Measurements from ENCODE around the gene SPDYE2B. TPM values are rescaled to one million over a fixed set of nuclear protein-coding genes. Genes with fewer than 3 reads are reported as not detected.
"Not testable (repeated sequence)": the region's sequence is repeated elsewhere in the genome, so short reads cannot be mapped to it uniquely, and the experiment has no call there.

SPDYE2B gene
- total RNA-seq, 2 experiments from 2014 or later, result not detected

DNA sequence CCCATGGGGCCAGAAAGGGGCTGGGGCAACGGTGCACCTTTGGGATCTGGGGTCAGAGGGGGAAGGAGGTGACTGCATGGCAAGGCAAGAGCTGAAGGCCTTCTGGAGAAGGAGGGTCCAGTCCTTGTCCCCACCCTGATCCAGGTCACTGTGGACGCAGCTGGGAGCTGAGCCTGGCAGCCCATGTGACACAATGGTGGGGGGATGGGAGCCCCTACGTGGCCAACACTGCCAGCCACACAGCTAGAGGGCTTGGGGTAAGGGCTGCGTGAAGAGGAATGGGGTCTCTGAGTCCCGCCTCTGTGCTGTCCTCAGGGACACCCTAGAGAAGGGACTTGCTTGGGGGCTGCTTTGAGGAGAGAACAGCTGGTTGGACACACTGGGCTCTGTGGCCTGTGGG lies 30.7 kb downstream of the SPDYE2B start:
- H3K27ac Mint-ChIP-seq, H3K36me3 Mint-ChIP-seq, H3K4me1 Mint-ChIP-seq, DNase-seq, H3K4me3 Mint-ChIP-seq, H3K9me3 Mint-ChIP-seq, H3K27me3 Mint-ChIP-seq: not testable (repeated sequence)

DNA sequence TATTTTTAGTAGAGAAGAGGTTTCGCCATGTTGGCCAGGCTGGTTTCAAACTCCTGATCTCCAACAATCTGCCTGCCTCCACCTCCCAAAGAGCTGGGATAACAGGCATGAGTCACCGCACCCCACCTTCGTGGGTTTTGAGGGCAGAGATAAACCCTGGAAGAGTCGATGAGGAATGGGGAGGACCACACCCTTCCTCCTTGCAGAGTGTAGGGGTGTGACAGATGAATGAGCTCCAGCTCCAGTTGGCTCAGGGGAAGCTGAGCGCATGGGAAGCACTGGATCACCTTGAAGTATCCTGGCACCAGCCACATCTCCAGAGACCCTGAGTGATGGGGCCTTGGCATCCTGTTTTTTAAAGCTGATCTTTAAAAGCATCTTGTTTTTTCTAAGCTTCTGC lies 32.4 kb downstream of the SPDYE2B start:
- not testable (repeated sequence) for DNase-seq, H3K4me1 Mint-ChIP-seq, H3K4me3 Mint-ChIP-seq, H3K9me3 Mint-ChIP-seq, H3K27me3 Mint-ChIP-seq, H3K36me3 Mint-ChIP-seq, H3K27ac Mint-ChIP-seq

DNA sequence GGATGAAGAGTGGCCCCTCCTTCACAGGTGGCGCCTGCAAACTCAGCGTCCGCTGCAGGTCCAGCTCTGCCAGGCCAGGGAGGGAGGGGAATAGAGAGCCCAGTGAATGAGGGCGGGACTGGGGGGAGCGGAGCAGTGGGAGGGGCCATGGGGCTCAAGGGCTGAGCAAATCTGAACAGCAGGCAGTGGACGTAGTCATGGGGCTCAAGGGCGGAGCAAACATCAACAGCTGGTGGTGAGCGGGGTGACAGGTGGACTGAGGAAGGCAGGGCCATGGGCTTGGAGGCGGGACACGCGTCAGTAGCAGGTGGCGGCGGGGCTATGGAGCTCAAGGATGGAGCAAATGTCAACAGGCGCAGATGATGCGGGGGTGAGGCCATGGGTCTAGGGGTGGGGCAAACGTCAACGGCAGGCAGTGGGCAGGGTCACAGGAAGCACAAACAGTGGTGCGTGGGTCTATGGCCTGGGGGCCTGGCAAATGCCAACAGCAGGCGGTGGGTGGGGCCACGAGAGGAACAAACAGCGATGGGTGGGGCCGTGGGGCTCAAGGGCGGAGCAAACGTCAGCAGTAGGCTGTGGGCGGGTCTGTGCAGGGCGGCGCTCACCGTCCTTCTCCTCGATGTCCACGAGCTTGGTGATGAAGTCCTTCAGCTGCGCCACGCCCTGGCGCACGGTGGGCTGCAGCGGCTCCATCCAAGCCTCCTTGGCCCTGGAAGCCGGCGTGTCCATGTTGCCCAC lies 38.3 kb downstream of the SPDYE2B start:
- not testable (repeated sequence) for H3K4me1 Mint-ChIP-seq, H3K27ac Mint-ChIP-seq, DNase-seq, H3K4me3 Mint-ChIP-seq, H3K36me3 Mint-ChIP-seq, H3K27me3 Mint-ChIP-seq, H3K9me3 Mint-ChIP-seq

DNA sequence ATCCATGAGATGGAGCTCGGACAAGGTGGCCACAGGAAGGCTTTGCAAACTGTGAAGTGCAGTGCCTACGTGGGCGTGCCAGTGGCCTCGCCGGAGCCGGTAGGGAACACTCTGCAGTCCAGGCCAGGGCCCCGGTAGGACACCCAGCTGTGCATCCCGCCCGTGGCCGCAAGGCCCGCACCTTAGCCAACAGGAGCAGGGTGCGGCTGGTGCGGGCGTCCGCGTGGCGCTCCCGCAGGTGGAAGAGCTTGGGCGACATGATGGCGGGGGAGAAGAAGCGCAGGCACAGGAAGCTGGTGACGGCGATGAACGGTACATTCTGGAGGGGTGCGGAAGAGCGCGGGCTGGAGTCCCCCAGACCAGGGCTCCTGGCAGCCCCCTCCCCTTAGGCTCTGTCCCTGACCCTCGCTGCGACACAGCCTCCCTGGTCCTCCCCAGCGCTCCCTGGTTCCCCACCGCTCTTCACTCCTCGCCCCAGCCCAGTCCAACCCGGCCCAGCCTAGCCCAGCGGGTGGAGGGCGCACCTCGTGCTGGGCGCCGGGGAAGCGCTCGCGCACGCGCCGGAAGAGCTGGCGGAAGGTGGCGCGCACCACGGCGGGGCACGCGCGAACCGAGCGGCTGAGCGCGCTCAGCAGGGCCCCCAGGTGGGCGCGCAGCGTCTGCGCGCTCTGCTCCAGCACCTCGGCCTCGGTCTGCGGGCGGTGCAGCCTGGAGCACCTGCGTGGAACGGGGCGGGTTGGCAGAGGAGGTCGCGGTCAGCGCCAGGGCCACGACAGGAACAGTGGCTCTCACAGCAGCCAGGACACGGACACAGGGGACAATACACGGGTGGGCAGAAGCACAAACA lies 39.5 kb downstream of the SPDYE2B start:
- H3K27ac Mint-ChIP-seq, H3K27me3 Mint-ChIP-seq, H3K36me3 Mint-ChIP-seq, H3K4me3 Mint-ChIP-seq, H3K4me1 Mint-ChIP-seq, H3K9me3 Mint-ChIP-seq: not testable (repeated sequence)
- DNase-seq, result peak; percentile 22

DNA sequence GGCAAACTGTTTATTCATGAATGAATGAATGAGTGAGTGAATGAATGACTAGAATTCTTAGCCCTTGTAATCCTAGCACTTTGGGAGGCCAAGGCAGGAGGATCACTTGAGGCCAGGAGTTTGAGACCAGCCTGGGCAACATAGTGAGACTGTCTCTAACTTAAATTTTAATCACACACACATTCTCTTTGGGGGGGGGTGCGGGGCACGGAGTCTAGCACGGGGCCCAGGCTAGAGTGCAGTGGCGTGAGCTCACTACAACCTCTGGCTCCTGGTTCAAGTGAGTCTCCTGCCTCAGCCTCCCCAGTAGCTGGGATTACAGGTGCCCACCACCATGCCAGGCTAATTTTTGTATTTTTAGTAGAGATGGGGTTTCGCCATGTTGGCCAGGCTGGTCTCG lies 40.5 kb downstream of the SPDYE2B start:
- H3K27me3 Mint-ChIP-seq, H3K9me3 Mint-ChIP-seq: not testable (repeated sequence)

DNA sequence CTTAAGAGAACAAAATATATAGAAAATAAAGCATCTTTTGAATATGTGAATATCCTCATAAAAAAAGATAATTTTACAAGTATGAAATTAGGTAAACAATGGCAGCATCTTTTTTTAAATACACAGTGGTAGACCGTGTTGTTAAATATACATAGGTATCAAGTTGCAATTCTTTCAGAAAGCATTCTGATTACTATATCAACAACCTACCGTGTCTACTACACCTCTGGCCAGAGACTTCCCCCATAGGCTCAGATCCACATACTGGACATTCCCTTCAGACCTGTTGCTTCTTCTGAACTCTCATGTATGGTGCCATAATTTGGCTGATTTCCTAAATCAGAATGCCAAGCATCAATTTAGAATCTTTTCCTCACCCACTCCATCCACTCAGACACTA lies 43.9 kb downstream of the SPDYE2B start:
- H3K4me3 Mint-ChIP-seq, H3K9me3 Mint-ChIP-seq, H3K4me1 Mint-ChIP-seq, H3K36me3 Mint-ChIP-seq, H3K27me3 Mint-ChIP-seq, H3K27ac Mint-ChIP-seq, DNase-seq: not testable (repeated sequence)

More for the DNA sequence above, 40.5 kb downstream of the SPDYE2B start:
- not testable (repeated sequence) for H3K4me1 Mint-ChIP-seq, H3K36me3 Mint-ChIP-seq, H3K27ac Mint-ChIP-seq, H3K4me3 Mint-ChIP-seq
- peak; percentile 5 for DNase-seq

DNA sequence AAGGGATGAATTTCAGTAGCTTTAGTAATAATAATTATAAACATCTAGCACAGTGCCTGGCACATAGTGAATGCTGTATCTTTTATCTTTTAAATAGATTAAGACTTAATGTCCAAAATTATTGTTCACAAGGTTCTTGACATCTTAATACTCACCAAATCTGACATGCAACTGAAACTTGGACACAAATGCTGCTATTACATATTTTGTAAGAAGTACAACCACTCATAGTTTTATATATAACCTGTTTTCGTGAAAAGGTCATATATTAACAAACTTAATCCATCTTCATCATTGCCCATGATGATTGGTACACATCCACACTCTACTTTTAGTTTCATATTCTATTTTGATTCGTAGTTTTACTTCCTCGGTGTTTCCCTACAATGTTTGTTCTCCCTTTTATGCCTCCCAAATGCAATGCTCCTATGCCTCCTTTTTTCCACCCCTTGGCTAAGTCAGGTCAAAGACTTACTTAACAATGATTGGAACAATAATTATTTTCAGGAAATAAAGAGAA lies 45.0 kb downstream of the SPDYE2B start:
- H3K4me1 Mint-ChIP-seq, H3K4me3 Mint-ChIP-seq, H3K27me3 Mint-ChIP-seq, H3K27ac Mint-ChIP-seq, H3K9me3 Mint-ChIP-seq, DNase-seq, H3K36me3 Mint-ChIP-seq: not testable (repeated sequence)

DNA sequence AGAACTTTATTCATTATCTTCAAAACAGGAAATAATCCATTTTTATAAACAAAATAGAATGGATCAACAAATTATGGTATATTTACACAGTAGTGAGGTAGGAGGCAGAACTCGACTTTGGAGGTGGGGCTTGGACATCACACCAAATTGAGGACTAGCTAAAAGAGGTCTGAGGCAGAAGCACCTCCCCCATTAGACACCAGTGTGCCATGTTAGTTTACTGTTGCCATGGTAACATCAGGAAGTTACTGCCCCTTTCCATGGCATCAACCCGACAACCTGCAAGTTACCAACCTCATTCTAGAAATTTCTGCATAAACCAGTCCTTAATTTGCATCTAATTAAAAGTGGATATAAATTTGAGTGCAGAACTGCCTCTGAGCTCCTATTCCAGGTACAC lies 45.9 kb downstream of the SPDYE2B start:
- not testable (repeated sequence) for H3K9me3 Mint-ChIP-seq, H3K36me3 Mint-ChIP-seq, H3K4me3 Mint-ChIP-seq, H3K4me1 Mint-ChIP-seq, DNase-seq, H3K27me3 Mint-ChIP-seq, H3K27ac Mint-ChIP-seq

DNA sequence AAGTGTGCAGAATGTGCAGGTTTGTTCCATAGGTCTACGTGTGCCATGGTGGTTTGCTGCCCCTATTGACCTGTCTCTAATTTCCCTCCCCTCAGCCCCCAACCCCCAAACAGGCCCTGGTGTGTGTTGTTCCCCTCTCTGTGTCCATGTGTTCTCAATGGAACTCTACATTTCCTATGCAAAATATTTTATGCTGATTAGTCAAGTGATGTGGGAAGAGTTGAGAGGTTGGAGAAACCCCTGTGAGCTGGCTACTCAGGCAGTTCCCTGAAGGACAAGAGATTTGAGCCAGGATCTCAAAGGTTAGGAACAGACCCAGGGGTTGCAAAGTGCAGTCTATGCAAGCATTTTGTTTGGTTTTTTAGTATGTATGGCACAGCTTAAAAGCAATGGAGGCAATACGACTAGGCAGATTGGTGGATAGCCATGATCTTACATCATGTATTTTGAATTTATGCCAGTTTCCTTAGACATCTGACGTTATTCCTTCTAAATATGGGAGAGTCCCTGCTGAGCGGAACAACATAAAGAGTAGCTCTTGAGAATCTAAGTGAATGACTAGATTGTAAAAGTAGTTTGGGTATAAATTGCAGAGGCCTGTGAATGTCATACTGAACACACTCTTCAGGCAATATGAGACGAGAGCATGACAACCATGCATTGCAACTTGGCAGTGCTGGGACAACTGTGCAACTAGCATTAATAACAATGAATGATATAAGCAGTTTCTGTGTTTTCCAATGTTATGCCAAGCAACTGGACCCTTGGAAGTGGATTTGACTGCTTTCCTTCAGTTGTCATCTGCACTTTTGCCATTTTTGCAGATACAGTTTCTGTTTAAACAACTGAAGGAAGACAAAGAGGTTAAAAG lies 47.8 kb downstream of the SPDYE2B start:
- not testable (repeated sequence) for H3K36me3 Mint-ChIP-seq, H3K27me3 Mint-ChIP-seq, H3K9me3 Mint-ChIP-seq, H3K4me1 Mint-ChIP-seq, H3K27ac Mint-ChIP-seq, H3K4me3 Mint-ChIP-seq, DNase-seq

DNA sequence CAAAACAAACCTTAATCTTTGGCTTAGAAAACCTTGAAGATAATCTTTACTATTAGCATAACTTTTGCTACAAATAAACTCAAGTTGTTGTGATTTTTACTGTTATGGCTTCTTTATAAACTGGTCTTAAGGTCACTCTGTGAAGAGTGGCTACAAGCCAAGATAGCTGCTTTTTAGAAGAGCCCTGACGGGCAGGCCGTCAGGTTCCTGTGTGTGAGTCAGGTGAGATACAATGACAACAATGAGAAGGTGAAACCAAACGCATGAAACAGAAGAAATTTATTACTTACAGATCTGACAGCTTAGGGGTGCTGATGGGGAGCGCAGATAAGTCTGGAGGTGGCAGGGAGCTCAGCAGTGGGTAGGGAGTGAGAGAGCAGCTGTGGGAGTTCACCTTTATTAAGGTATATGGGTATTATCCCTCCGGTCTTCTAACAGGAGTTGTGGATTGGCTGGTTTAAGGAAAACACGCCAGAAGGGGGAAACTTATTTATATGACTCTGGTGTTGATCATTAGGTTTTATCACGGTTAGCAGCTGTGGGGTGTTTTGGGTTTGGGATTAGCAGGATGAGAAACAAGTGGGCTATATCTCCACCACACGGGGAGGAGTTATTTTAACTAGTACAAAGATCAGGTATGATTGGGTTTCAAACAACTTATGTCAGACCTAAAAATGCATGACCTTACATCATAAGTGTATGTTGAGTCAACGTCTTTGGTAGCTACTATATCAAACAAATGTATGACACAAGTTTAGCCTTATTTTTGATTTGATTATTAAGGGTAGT lies 49.0 kb downstream of the SPDYE2B start:
- not testable (repeated sequence) for H3K36me3 Mint-ChIP-seq, DNase-seq, H3K4me3 Mint-ChIP-seq, H3K27ac Mint-ChIP-seq, H3K4me1 Mint-ChIP-seq, H3K27me3 Mint-ChIP-seq, H3K9me3 Mint-ChIP-seq

Other genes starting within 250 kb of the SPDYE2B start
- 10 to 100 TPM; 41.4 to 46.2 TPM for gene ORAI2, start 216.7 kb upstream of the SPDYE2B start, total RNA-seq
- 10 to 100 TPM in 1 of 2 experiments, 1 to 10 TPM in 1; 8.8 to 10.1 TPM for gene ALKBH4, start 185.5 kb upstream of the SPDYE2B start, total RNA-seq
- gene LRWD1, start 185.3 kb upstream of the SPDYE2B start, total RNA-seq, result 10 to 100 TPM; 20.1 to 20.7 TPM
- 10 to 100 TPM; 63.5 to 67.1 TPM for gene POLR2J, start 171.4 kb upstream of the SPDYE2B start, total RNA-seq
- gene RASA4B, start 132.5 kb upstream of the SPDYE2B start, total RNA-seq, result 10 to 100 TPM; 23.6 to 25.2 TPM
- gene UPK3BL2, start 106.6 kb upstream of the SPDYE2B start, total RNA-seq, result 1 to 10 TPM; 6.4 to 9.6 TPM
- not detected for gene SPDYE2, start 99.1 kb upstream of the SPDYE2B start, total RNA-seq
- 10 to 100 TPM; 19.7 to 23.3 TPM for gene POLR2J3, start 77.7 kb upstream of the SPDYE2B start, total RNA-seq
- gene RASA4, start 33.6 kb upstream of the SPDYE2B start, total RNA-seq, result 10 to 100 TPM; 53.7 to 54.2 TPM
- gene UPK3BL1, start 7.5 kb upstream of the SPDYE2B start, total RNA-seq, result 10 to 100 TPM; 14.1 to 19.4 TPM
- 1 to 10 TPM; 6.5 to 6.9 TPM for gene POLR2J2, start 21.3 kb downstream of the SPDYE2B start, total RNA-seq
- gene FAM185A, start 98.7 kb downstream of the SPDYE2B start, total RNA-seq, result 10 to 100 TPM; 10.0 to 10.2 TPM

Measured in activated naive CD8-positive, alpha-beta T cell treated with anti-CD3 and anti-CD28 coated beads for 36 hours (primary cell).